SK-N-SH treated with all-trans-retinoic acid at 6 μM for 48 hours (cell line): Measurements from ENCODE around the gene PCIF1.

Source experiments
- ARNTL ChIP-seq: fragments of 450-650 bp; formaldehyde crosslinking; IDR thresholded peaks from 2 replicates; pipeline ENCODE4 v1.5.0; 2020; ENCODE audit warnings: low read depth, mild to moderate bottlenecking, moderate library complexity, borderline replicate concordance
- CREB5 ChIP-seq: fragments of 250-450 bp; sonication (Bioruptor Pico); IDR thresholded peaks from 2 replicates; pipeline ENCODE4 v1.5.1; 2020; ENCODE audit warnings: low read depth, mild to moderate bottlenecking, moderate library complexity
- ISL1 ChIP-seq: fragments of 250-450 bp; sonication (Bioruptor Pico); IDR thresholded peaks from 2 replicates; pipeline ENCODE4 v2.1.2; 2022; ENCODE audit warnings: mild to moderate bottlenecking, moderate library complexity
- OSR1 ChIP-seq: fragments of 250-450 bp; sonication (Bioruptor Pico); IDR thresholded peaks from 2 replicates; pipeline ENCODE4 v1.8.0; 2022; ENCODE audit warnings: moderate library complexity, mild to moderate bottlenecking, inconsistent platforms
- PPARA ChIP-seq: fragments of 250-450 bp; sonication (Bioruptor Pico); IDR thresholded peaks from 2 replicates; pipeline ENCODE4 v1.5.0; 2020; ENCODE audit warnings: mild to moderate bottlenecking, borderline replicate concordance
- TCF4 ChIP-seq: fragments of 250-450 bp; sonication (Bioruptor Pico); IDR thresholded peaks from 2 replicates; pipeline ENCODE4 v1.8.0; 2021; ENCODE audit warnings: mild to moderate bottlenecking, moderate library complexity, borderline replicate concordance
- TSHZ2 ChIP-seq: fragments of 250-450 bp; sonication (Bioruptor Pico); IDR thresholded peaks from 2 replicates; pipeline ENCODE4 v1.5.0; 2020; ENCODE audit warnings: mild to moderate bottlenecking, moderate library complexity
- ZC3H10 ChIP-seq: fragments of 250-450 bp; sonication (Bioruptor Pico); IDR thresholded peaks from 2 replicates; pipeline ENCODE4 v1.5.1; 2021; ENCODE audit warnings: mild to moderate bottlenecking, moderate library complexity
- ZFP3 ChIP-seq: fragments of 250-450 bp; sonication (Bioruptor Pico); IDR thresholded peaks from 2 replicates; pipeline ENCODE4 v1.5.0; 2020; ENCODE audit warnings: mild to moderate bottlenecking, moderate library complexity
- ZFP30 ChIP-seq: fragments of 450-650 bp; formaldehyde crosslinking; IDR thresholded peaks from 2 replicates; pipeline ENCODE4 v1.5.0; 2022; ENCODE audit warnings: mild to moderate bottlenecking, moderate library complexity
- ZNF70 ChIP-seq: fragments of 450-650 bp; formaldehyde crosslinking; IDR thresholded peaks from 2 replicates; pipeline ENCODE4 v1.5.0; 2020; ENCODE audit warnings: mild to moderate bottlenecking, moderate library complexity
- TF ChIP-seq, protein P1 (sequence below): fragments of 250-450 bp; sonication (Bioruptor Pico); IDR thresholded peaks from 2 replicates; pipeline ENCODE4 v1.8.0; 2020; ENCODE audit warnings: mild to moderate bottlenecking, moderate library complexity, borderline replicate concordance
- TF ChIP-seq, protein P2 (sequence below): fragments of 250-450 bp; sonication (Bioruptor Pico); IDR thresholded peaks from 2 replicates; pipeline ENCODE4 v1.5.1; 2021; ENCODE audit warnings: mild to moderate bottlenecking, moderate library complexity

DNA sequence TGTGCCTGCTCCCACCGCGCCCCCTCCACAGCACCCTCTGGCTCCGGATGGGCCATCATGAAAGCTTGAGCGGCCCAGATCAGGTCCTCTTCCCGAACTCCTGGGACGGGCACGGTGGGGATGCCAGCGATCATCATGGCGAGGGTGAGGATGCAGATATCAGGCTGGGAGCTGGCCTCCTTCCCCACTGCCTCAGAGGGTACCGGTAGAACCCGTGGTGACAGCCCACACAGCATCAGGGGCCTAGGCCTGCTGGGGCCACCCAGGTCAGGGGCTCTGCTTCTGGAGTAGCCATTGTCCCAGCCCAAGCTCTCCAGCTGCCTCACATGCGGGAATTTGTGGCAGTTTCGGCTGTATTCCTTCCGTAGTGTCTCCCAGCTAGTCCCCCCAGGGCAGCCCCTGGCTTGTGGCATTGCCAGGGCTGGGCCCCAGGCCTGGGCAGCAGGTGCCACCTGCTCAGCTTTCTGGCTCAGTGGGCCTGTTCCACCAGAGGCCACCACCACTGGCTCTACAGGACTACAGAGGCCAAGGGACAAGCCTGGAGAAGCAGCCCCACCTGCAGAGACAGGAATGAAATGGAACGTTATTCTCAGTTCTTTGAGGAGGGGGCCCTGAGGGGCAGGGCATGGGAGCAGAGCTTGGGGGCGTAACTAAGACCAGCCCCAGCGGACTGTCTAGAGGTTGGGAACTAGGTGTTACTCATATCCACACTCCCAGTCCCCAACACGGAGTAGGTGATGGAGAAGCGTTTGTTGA lies 47.7 kb upstream of the PCIF1 start:
- TF ChIP-seq, protein P1, sequence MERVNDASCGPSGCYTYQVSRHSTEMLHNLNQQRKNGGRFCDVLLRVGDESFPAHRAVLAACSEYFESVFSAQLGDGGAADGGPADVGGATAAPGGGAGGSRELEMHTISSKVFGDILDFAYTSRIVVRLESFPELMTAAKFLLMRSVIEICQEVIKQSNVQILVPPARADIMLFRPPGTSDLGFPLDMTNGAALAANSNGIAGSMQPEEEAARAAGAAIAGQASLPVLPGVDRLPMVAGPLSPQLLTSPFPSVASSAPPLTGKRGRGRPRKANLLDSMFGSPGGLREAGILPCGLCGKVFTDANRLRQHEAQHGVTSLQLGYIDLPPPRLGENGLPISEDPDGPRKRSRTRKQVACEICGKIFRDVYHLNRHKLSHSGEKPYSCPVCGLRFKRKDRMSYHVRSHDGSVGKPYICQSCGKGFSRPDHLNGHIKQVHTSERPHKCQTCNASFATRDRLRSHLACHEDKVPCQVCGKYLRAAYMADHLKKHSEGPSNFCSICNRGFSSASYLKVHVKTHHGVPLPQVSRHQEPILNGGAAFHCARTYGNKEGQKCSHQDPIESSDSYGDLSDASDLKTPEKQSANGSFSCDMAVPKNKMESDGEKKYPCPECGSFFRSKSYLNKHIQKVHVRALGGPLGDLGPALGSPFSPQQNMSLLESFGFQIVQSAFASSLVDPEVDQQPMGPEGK = no peak
- no peak for TF ChIP-seq OSR1 (CRISPR knock-in tag)
- TF ChIP-seq, protein P2, sequence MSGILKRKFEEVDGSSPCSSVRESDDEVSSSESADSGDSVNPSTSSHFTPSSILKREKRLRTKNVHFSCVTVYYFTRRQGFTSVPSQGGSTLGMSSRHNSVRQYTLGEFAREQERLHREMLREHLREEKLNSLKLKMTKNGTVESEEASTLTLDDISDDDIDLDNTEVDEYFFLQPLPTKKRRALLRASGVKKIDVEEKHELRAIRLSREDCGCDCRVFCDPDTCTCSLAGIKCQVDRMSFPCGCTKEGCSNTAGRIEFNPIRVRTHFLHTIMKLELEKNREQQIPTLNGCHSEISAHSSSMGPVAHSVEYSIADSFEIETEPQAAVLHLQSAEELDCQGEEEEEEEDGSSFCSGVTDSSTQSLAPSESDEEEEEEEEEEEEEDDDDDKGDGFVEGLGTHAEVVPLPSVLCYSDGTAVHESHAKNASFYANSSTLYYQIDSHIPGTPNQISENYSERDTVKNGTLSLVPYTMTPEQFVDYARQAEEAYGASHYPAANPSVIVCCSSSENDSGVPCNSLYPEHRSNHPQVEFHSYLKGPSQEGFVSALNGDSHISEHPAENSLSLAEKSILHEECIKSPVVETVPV (CRISPR knock-in tag) = no peak
- TF ChIP-seq ZFP30 (CRISPR knock-in tag) = no peak
- TF ChIP-seq CREB5 (CRISPR knock-in tag) = no peak
- no peak for TF ChIP-seq ZC3H10 (CRISPR knock-in tag)
- no peak for TF ChIP-seq ARNTL
- TF ChIP-seq ZNF70 (CRISPR knock-in tag) = no peak
- no peak for TF ChIP-seq TSHZ2 (CRISPR knock-in tag)
- TF ChIP-seq ISL1 (CRISPR knock-in tag) = no peak
- no peak for TF ChIP-seq TCF4 (CRISPR knock-in tag)
- no peak for TF ChIP-seq PPARA (CRISPR knock-in tag)
- no peak for TF ChIP-seq ZFP3
